ENCODE results near the gene TCF12. TPM values are rescaled to one million over a fixed set of nuclear protein-coding genes. Genes with fewer than 3 reads are reported as not detected.

Gene TCF12
- total RNA-seq, 1 donor from 2014 or later: 112 TPM

DNA sequence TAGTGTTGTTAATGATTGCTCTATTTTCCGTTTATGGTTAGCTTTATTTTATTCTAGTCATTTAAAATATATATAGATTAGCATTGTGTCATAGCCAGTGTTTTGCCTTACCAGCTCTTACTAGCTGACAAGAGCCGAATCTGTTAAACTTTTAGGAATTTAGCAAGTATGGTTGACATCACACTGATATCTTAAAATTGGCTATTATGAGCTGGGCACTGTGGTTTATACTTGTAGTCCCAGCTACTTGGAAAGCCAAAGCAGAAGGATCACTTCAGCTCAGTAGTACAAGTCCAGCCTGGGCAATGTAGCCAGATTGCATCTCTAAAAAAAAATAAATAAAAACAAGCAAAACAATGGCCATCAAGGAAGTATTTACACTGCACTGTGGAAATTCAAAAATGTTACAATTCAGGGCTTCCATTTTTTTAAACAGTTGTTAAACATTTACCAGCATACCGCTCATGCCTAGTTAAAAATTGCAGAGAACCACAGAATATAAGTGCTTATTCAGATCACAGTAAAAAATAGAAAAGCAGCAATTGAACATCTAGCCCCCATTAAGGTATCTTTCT, 249.5 kb downstream of the TCF12 start:
- TF ChIP-seq EZH2 (IDR thresholded peaks at IDR 0.05; ENCODE audit: insufficient read depth, low read length): no peak
- TF ChIP-seq, protein P1, sequence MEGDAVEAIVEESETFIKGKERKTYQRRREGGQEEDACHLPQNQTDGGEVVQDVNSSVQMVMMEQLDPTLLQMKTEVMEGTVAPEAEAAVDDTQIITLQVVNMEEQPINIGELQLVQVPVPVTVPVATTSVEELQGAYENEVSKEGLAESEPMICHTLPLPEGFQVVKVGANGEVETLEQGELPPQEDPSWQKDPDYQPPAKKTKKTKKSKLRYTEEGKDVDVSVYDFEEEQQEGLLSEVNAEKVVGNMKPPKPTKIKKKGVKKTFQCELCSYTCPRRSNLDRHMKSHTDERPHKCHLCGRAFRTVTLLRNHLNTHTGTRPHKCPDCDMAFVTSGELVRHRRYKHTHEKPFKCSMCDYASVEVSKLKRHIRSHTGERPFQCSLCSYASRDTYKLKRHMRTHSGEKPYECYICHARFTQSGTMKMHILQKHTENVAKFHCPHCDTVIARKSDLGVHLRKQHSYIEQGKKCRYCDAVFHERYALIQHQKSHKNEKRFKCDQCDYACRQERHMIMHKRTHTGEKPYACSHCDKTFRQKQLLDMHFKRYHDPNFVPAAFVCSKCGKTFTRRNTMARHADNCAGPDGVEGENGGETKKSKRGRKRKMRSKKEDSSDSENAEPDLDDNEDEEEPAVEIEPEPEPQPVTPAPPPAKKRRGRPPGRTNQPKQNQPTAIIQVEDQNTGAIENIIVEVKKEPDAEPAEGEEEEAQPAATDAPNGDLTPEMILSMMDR (IDR thresholded peaks at IDR 0.05; ENCODE audit: insufficient read depth, low read depth, low read length): no peak
- peak; percentile 40 for DNase-seq (ENCODE audit: low read depth)
- peaks cover 1% of the 10 kb centered on the region for H3K36me3 Mint-ChIP-seq (ENCODE audit: low read depth, unreplicated experiment)
- H3K27ac ChIP-seq (ENCODE audit: low read depth, low read length): no peak overlapping the region
- FAIRE-seq: no peak
- no peaks in the 10 kb centered on the region for H3K27me3 Mint-ChIP-seq (ENCODE audit: low read depth, unreplicated experiment)
- peaks cover 14% of the 10 kb centered on the region for H3K36me3 ChIP-seq (ENCODE audit: insufficient read depth, low read length)
- H3K4me1 Mint-ChIP-seq (ENCODE audit: low read depth, unreplicated experiment): peaks cover 5% of the 10 kb centered on the region
- H3K9ac ChIP-seq (ENCODE audit: low read length): no peak overlapping the region
- H3K9me3 ChIP-seq (ENCODE audit: insufficient read depth, low read depth, low read length): no peaks in the 10 kb centered on the region
- H2AFZ ChIP-seq (ENCODE audit: low read depth, low read length): no peak overlapping the region
- no peaks in the 10 kb centered on the region for H3K9me3 Mint-ChIP-seq (ENCODE audit: unreplicated experiment)
- no peaks in the 10 kb centered on the region for H3K4me1 ChIP-seq (ENCODE audit: insufficient read depth, low read length)
- H3K4me2 ChIP-seq (ENCODE audit: low read length): no peak overlapping the region
- H3K4me3 ChIP-seq (ENCODE audit: insufficient read depth, low read depth, low read length): no peak overlapping the region
- H3K27ac Mint-ChIP-seq (ENCODE audit: unreplicated experiment): no peak overlapping the region
- no peak overlapping the region for H3K4me3 Mint-ChIP-seq (ENCODE audit: unreplicated experiment)
- no peaks in the 10 kb centered on the region for H4K20me1 ChIP-seq (ENCODE audit: insufficient read depth, low read length)
- H3K27me3 ChIP-seq (ENCODE audit: insufficient read depth, low read length): no peaks in the 10 kb centered on the region
- no peaks in the 10 kb centered on the region for H3K79me2 ChIP-seq (ENCODE audit: insufficient read depth, low read length)

DNA sequence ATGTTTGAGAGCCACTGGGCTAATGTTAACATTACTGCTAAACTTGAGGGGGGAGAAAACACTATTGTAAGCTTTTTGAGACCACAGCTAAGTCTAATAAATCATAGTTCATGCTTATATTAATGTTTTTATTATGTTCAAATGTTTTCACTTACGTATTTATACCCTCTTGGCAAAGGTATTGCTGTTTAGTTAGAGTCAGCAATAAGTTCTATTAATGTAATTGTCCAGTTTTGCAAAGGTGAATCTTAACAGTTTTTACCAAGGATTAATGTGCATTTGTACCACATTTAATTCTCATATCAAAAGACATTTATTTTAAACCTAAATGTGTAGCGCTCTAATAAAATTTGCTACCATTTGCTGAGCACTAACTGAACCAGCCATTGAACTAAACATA, 251.2 kb downstream of the TCF12 start:
- no peak overlapping the region for H3K4me3 Mint-ChIP-seq (ENCODE audit: unreplicated experiment)
- H3K4me2 ChIP-seq (ENCODE audit: low read length): no peak overlapping the region
- H3K27ac Mint-ChIP-seq (ENCODE audit: unreplicated experiment): no peak overlapping the region
- H3K36me3 Mint-ChIP-seq (ENCODE audit: low read depth, unreplicated experiment): no peaks in the 10 kb centered on the region
- TF ChIP-seq, protein P1 (IDR thresholded peaks at IDR 0.05; ENCODE audit: insufficient read depth, low read depth, low read length): no peak
- no peak for TF ChIP-seq EZH2 (IDR thresholded peaks at IDR 0.05; ENCODE audit: insufficient read depth, low read length)
- H3K27me3 ChIP-seq (ENCODE audit: insufficient read depth, low read length): no peaks in the 10 kb centered on the region
- no peak overlapping the region for H3K9ac ChIP-seq (ENCODE audit: low read length)
- H3K9me3 Mint-ChIP-seq (ENCODE audit: unreplicated experiment): no peaks in the 10 kb centered on the region
- H3K9me3 ChIP-seq (ENCODE audit: insufficient read depth, low read depth, low read length): no peaks in the 10 kb centered on the region
- no peaks in the 10 kb centered on the region for H3K27me3 Mint-ChIP-seq (ENCODE audit: low read depth, unreplicated experiment)
- no peak overlapping the region for H2AFZ ChIP-seq (ENCODE audit: low read depth, low read length)
- no peak overlapping the region for H3K27ac ChIP-seq (ENCODE audit: low read depth, low read length)
- no peaks in the 10 kb centered on the region for H3K79me2 ChIP-seq (ENCODE audit: insufficient read depth, low read length)
- peaks cover 14% of the 10 kb centered on the region for H3K36me3 ChIP-seq (ENCODE audit: insufficient read depth, low read length)
- FAIRE-seq: no peak
- no peak overlapping the region for H3K4me3 ChIP-seq (ENCODE audit: insufficient read depth, low read depth, low read length)
- H4K20me1 ChIP-seq (ENCODE audit: insufficient read depth, low read length): no peaks in the 10 kb centered on the region
- peaks cover 5% of the 10 kb centered on the region for H3K4me1 Mint-ChIP-seq (ENCODE audit: low read depth, unreplicated experiment)
- H3K4me1 ChIP-seq (ENCODE audit: insufficient read depth, low read length): no peaks in the 10 kb centered on the region
- DNase-seq (ENCODE audit: low read depth): no peak

DNA sequence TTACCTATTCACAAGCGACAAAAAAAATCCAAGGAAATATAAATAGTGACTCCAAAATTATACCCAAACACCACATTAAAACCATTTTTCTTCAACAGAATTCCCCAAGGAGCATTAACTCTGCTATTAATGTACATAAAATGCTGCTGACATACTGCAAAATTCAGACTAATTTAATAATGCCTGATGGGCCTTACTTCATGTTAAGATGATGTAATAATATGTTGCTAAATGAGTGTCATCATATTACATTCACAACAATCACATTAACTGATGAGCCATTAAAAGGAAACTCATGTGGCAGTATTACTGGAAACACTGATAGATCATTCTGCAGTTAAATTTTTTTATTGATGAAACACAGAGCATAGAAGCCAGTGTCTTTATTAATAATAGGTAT, 253.0 kb downstream of the TCF12 start:
- no peak for TF ChIP-seq EZH2 (IDR thresholded peaks at IDR 0.05; ENCODE audit: insufficient read depth, low read length)
- TF ChIP-seq, protein P1 (IDR thresholded peaks at IDR 0.05; ENCODE audit: insufficient read depth, low read depth, low read length): no peak
- Histone ChIP-seq H3K27me3 (ENCODE audit: insufficient read depth, low read length) (no peaks in the 10 kb centered on the region), H3K9me3 (ENCODE audit: insufficient read depth, low read depth, low read length) (no peaks in the 10 kb centered on the region), H2AFZ (ENCODE audit: low read depth, low read length) (no peak overlapping the region), H3K79me2 (ENCODE audit: insufficient read depth, low read length) (no peaks in the 10 kb centered on the region), H3K27ac (ENCODE audit: low read depth, low read length) (no peak overlapping the region), H3K36me3 (ENCODE audit: insufficient read depth, low read length) (peaks cover 14% of the 10 kb centered on the region), H4K20me1 (ENCODE audit: insufficient read depth, low read length) (peaks cover 3% of the 10 kb centered on the region), H3K4me2 (ENCODE audit: low read length) (no peak overlapping the region), H3K9ac (ENCODE audit: low read length) (no peak overlapping the region), H3K4me1 (ENCODE audit: insufficient read depth, low read length) (no peaks in the 10 kb centered on the region), H3K4me3 (ENCODE audit: insufficient read depth, low read depth, low read length) (no peak overlapping the region)
- Mint-ChIP-seq H3K36me3 (ENCODE audit: low read depth, unreplicated experiment) (no peaks in the 10 kb centered on the region), H3K27me3 (ENCODE audit: low read depth, unreplicated experiment) (no peaks in the 10 kb centered on the region), H3K9me3 (ENCODE audit: unreplicated experiment) (no peaks in the 10 kb centered on the region), H3K27ac (ENCODE audit: unreplicated experiment) (no peak overlapping the region), H3K4me1 (ENCODE audit: low read depth, unreplicated experiment) (no peaks in the 10 kb centered on the region), H3K4me3 (ENCODE audit: unreplicated experiment) (no peak overlapping the region)
- FAIRE-seq (no peak), DNase-seq (ENCODE audit: low read depth) (no peak)
